ENCODE data around the gene FOXP1.

- no peak for TF ChIP-seq CTCF (IDR thresholded peaks at IDR 0.05)
- no peak for TF ChIP-seq POLR2A (IDR thresholded peaks at IDR 0.05; ENCODE audit: low read depth)
- no peak for TF ChIP-seq EP300 (IDR thresholded peaks at IDR 0.05)
These were observed 238.0 kb downstream of the FOXP1 start for GRCh38 chr3:71345429-71346040.

Measured in esophagus muscularis mucosa (tissue), 4 donors.